ENCODE data around the gene USP36.
"Not testable (repeated sequence)": the region's sequence is repeated elsewhere in the genome, so short reads cannot be mapped to it uniquely, and the experiment has no call there.

Gene USP36
- 203 to 590 reads per million in 2 donors for total RNA-seq

DNA sequence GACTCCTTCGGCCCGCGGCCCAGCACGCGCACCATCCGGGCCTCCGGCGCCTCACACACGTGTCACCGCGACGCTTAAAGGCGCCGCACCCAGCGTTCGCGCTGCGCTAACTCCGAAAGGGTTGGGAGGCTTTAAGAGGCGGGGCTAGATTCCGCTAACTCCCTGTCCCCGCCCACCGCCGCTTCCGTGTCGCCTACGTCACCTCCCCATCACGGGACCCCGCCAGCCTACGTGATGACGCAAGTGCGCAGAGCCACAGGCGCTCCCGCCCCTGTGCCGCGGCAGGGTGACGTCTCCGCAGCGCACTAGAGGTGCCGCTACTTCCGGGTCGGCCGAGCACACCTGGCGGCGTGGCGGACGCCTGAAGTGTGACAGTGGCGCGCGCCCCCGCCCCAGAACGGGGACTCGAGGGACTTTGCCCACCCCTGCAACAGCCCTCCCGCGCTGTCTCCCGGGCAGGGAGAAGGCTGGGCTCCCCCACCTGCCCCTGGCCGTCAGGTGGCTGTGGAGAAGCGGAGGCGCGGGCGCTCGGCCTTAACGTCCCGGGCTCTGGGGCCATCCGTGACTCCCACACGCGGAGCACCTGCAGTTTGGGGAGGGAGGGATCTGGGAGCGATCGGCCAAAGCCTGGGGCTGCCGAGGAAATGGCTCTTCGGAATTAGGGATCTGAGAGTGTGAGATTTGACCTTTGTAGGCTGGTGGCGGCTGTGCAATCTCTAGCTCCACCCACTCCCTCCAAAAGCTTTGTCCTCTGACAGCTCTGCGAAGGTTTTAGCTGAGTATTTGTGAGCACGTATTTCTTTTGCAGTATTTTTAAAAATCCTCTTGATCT is at the start of gene USP36:
TSS of gene USP36 (minus strand) at position 35 of the 832 bp plus-strand sequence. CDS start 4,451 bp downstream, outside the sequence.
- peak; percentile 99 to 100 (median 99) for DNase-seq

- not testable (repeated sequence) for DNase-seq
Measured at GRCh38 chr17:78890096-78890495, 49.5 kb upstream of the USP36 start.

- DNase-seq = peak in 1 of 5 experiments; percentile 25
Measured at GRCh38 chr17:78889531-78889930, 48.9 kb upstream of the USP36 start.

- no peak for DNase-seq
Measured at GRCh38 chr17:78888941-78889518, 48.4 kb upstream of the USP36 start.

DNA sequence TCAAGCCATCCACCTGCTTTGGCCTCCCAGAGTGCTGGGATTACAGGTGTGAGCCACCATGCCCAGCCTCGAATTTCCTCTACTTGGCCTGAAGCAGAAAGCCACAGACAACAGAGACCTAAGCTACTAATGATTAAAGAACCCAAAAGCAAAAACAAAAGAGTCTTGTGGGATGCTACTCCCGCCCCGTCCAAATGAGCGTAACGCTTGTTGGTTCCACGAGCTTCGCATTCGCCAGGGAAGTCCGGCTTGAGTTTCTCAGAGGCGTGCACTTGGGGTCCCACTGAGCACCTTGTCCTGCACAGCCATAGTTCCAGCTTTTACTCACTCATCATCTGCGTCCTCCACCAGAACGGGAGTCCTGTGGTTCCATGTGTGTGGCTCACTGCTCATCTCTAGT is 46.3 kb upstream of the USP36 start:
- DNase-seq = no peak

- no peak for DNase-seq
Measured at GRCh38 chr17:78885956-78886355, 45.3 kb upstream of the USP36 start.

- DNase-seq = no peak
Measured at GRCh38 chr17:78884876-78885667, 44.5 kb upstream of the USP36 start.

GRCh38 chr17:78884148-78884825 is 43.7 kb upstream of the USP36 start:
- no peak for DNase-seq

DNA sequence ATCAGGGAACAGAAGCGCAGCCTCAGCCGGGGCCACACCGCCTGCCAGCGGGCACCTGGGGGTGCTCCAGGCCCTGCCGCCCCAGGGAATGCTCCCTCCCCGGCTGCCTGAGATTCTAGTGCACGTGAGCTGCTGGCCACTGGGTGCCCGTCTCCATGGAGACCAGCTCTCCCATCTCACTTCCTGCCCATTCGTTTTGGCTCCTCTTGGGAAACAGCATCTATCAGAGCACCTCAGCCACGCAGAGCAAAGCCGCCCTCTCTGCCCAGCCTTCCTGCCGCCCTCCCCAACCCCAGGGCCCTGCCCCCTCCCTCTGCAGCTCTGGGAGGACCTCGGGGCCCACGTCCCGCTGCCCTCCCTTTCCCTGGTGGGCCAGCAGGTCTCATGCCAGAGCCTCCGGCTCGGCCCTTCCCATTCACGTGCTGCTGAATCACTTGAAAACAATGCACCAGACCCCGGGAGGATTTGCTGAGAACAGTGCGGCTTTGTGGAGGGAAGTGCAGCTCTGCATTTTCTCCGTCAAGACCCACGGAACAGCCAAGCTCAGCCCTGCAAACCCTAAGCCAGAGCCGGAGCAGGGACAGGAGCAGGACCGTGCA is 43.0 kb upstream of the USP36 start:
- no peak for DNase-seq

DNA sequence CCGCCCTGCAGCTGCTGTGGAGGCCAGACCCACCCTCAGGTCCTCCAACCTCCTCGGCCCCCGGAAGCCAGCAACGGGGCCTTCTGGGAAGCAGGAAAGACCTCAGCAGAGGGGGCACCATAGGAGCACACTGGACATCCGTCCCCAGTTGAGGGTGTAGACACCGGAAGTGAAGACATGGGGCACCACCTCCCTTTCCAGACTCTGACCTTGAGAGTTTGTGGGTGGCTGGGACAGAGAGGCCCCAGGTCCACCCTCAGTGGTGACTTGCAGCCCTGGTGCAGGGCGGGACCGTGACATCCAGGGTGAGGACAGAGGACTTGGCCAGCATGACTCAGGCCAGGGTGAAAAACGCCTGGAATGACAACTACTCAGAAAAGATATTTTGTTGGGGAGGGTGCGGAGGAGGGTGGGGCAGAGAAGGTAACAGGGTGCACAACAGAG is 42.5 kb upstream of the USP36 start:
- no peak for DNase-seq

DNA sequence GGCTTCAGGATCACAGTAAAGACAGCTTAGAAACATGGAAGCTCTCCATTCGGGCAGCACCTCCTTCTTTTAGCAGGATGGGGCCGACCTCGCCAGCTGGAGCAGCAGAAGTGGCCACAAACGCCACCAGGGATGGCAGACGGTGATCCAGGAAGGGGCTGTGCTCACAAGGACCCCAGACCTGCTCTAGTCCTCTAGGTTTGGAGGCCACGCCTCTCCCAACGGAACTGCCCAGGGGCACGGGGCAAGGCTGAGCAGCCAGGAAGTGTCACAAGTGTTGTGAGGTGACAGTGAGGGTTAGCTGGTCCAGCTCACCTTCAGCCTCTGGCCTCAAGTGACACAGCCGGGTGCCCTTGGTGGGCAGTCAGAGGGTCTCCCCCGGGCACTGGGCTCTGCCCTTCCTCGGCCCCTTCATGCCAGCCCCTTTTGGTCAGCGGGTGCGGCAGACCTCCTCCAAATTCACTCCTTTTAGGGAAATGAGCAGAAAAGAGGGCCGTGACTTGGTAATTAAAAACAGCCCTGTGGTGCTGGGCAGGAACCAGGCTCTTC is 42.0 kb upstream of the USP36 start:
- no peak for DNase-seq

- peak in 1 of 5 experiments; percentile 66 for DNase-seq
Measured at GRCh38 chr17:78879635-78880186, 39.1 kb upstream of the USP36 start.

GRCh38 chr17:78878871-78879527 is 38.4 kb upstream of the USP36 start:
- no peak for DNase-seq

- no peak for DNase-seq
Measured at GRCh38 chr17:78878261-78878660, 37.6 kb upstream of the USP36 start.

DNA sequence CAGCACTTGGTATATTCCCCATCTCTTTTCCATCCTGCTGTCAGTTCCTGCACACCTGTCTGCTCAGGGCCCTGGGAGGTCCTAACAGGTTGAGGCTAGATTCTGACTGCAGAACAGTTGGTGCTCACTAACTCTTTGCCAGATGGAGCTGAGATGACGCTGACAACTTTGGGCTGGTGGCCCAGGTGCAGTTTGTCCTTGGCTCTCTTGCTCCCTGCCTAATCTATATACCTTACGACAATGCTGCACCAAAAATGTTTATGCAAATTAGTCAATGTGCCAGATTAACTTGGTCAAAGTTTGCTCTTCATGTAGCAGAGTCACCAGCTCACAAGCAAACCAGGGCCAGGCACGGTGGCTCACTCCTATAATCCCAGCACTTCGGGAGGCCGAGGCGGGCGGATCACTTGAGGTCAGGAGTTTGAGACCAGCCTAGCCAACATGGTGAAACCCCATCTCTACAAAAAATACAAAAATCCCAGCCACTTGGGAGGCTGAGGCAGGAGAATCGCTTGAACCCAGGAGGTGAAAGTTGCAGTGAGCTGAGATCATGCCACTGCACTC is 36.4 kb upstream of the USP36 start:
- not testable (repeated sequence) for DNase-seq

- no peak for DNase-seq
Measured at GRCh38 chr17:78876094-78876597, 35.5 kb upstream of the USP36 start.

GRCh38 chr17:78875363-78876093 is 34.9 kb upstream of the USP36 start:
- DNase-seq = no peak

DNA sequence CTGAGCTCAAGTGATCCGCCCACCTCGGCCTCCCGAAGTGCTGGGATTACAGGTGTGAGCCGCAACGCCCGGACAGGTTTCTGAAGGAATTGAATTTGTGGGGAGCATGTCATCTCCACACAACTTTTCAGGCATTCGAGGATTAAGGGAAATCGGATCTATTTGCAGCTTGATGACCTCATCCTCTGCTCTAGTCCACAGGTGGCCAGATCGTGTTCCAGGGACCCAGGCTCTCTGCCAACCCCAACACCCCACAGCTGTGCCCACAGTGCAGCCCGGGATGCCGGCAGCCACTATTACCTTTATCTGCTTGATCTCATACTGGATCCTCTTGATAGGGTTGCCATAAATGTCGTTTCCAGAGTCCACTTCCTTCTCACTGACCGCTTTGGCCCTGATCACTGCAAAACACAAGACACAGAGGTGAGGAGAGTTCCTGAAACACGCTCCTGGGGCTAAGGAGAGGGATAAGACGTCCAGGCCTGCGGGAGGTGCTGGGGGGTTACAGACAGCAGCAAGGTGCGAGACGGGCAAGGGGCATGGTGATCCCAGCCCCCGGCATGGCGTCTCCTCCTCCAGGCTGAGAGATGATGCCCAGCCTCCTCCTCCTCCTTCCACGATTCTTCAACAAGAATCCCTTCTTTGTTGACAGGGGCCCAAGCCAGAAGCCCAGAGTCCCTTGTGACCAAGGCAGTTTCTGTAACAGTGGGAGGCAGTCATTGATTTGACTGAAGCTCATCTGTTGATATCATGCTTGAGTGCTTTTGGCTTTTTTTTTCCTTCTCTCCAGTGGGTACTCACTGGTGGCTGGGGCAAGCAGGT is 33.1 kb upstream of the USP36 start:
- DNase-seq = no peak

DNA sequence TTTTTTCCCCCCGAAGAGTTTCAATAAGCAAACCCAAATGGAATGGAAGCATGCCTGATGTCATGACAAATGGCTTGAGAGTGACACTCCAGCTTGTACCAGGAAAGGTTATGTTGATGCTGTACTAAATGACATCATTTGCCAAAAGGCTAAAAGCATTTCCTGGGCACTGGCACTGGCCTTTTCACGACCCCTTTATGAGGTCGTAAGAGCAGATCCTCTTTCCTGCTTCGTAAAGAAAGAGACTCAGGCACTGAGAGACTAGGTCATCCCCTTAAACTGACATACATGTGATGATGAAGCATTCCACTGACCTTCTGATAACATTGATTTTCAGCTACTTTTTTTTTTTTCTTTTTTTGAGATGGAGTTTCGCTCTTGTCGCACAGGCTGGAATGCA is 31.9 kb upstream of the USP36 start:
- DNase-seq = no peak

All from T-helper 2 cell (primary cell).